ENCODE results near the gene DNAJC16. TPM values are rescaled to one million over a fixed set of nuclear protein-coding genes. Genes with fewer than 3 reads are reported as not detected.

The DNAJC16 gene
- total and polyA plus RNA-seq, 2 of the 13 experiments (the other 11 are each of a cell fraction or from before 2014, with no cell fraction given) = 11.4 to 15.4 TPM

- TF ChIP-seq DMTF1 (CRISPR knock-in tag; IDR thresholded peaks at IDR 0.05) (no peak), PAF1 (CRISPR knock-in tag; IDR thresholded peaks at IDR 0.05) (no peak), E2F2 (CRISPR knock-in tag; IDR thresholded peaks at IDR 0.05; ENCODE audit: borderline replicate concordance) (no peak)
Measured at GRCh38 chr1:15488371-15488770, 38.3 kb upstream of the DNAJC16 start (continued).

GRCh38 chr1:15489052-15489736 is 37.5 kb upstream of the DNAJC16 start:
- DNase-seq (ENCODE audit: low spot score) (no peak), FAIRE-seq (no peak), ATAC-seq (no peak; the same call in 2 of the 3 replicates)
- in situ Hi-C loops (cut with HindIII; ENCODE audit: extremely low pct_ligation_motif_present, low pct_unique_long_range_greater_than_20kb) = no loop called here
- Histone ChIP-seq H3K36me3 (replicated peaks in 1 of 2; ENCODE audit: control insufficient read depth in 1 of 2, insufficient read depth in 2 of 2, low read length in 2 of 2) (peaks cover 3 to 8% of the 10 kb centered on the region in 2 experiments; a peak in 1 of 5 replicates), H2AFZ (ENCODE audit: low read length) (no peak overlapping the region), H3K9me3 (ENCODE audit: low read length) (no peaks in the 10 kb centered on the region), H3K9ac (ENCODE audit: insufficient read depth, low read depth, low read length) (no peak overlapping the region), H4K20me1 (ENCODE audit: insufficient read depth, low read length) (no peaks in the 10 kb centered on the region), H3K4me3 (replicated peaks in 1 of 3; ENCODE audit: insufficient read depth in 1 of 3, low read depth in 2 of 3, low read length in 3 of 3) (no peak overlapping the region), H3K79me2 (ENCODE audit: insufficient read depth, low read length) (no peaks in the 10 kb centered on the region), H3K4me1 (ENCODE audit: insufficient read depth, low read length) (no peaks in the 10 kb centered on the region), H3K27me3 (ENCODE audit: control insufficient read depth in 1 of 2, insufficient read depth in 2 of 2, low read length in 2 of 2) (no peaks in the 10 kb centered on the region), H3K4me2 (ENCODE audit: low read depth, low read length) (no peak overlapping the region), H3K27ac (ENCODE audit: extremely low read length, insufficient read depth, low read length) (no peak overlapping the region)
- POLR2A ChIA-PET = no interaction called here
- no TSS peak for BruUV-seq (replicated peaks)
- intact Hi-C loops (cut with micrococcal nuclease; ENCODE audit: unreplicated experiment) = no loop called here
- CTCF ChIA-PET (ENCODE audit: low intra/inter-chr PET ratio, low total read pairs) = no interaction called here
- WGBS (ENCODE audit: low lambda C conversion rate) = 64% methylated on average over 12 of the region's 13 CpGs
- TF ChIP-seq U2AF1 (optimal IDR thresholded peaks at IDR 0.05; ENCODE audit: low read depth, low read length) (no peak), SP140L (CRISPR knock-in tag; IDR thresholded peaks at IDR 0.05; ENCODE audit: borderline replicate concordance) (no peak), ZNF556 (CRISPR knock-in tag; IDR thresholded peaks at IDR 0.05; ENCODE audit: borderline replicate concordance) (no peak), BRD4 (CRISPR knock-in tag; IDR thresholded peaks at IDR 0.05) (no peak), ZNF687 (CRISPR knock-in tag; IDR thresholded peaks at IDR 0.05) (peak; percentile 69)

Measured in HepG2 (cell line).